Endothelial cell of umbilical vein (primary cell): Measurements from ENCODE around the gene SEMA4C. TPM values are rescaled to one million over a fixed set of nuclear protein-coding genes. Genes with fewer than 3 reads are reported as not detected.

Source experiments
- BruUV-seq: library from RNA; stranded (reverse); fragments of 400-500 nt; replicated peaks from 2 replicates; lab custom pipeline; 2021; lab: Mats Ljungman, UMichigan
- CTCF ChIA-PET: fragments of 300-600, 350-600 bp; sonication (Branson Sonifier 250); formaldehyde crosslinking; loops from one replicate; lab custom pipeline; 2021; ENCODE audit warnings: antibody characterized with exemption, inconsistent platforms; lab: Charles Lee
- POLR2A ChIA-PET: fragments of 300-600, 350-600 bp; sonication (Branson Sonifier 250); formaldehyde crosslinking; loops from one replicate; lab custom pipeline; 2021; ENCODE audit warnings: antibody characterized with exemption, inconsistent platforms; lab: Charles Lee
- DNase-seq: peaks from one replicate; pipeline ENCODE4 v3.0.0-alpha.2; 2011; ENCODE audit warnings: low read depth, low spot score
- FAIRE-seq: peaks from 2 replicates; lab custom pipeline; 2011; peaks lifted over from hg19 to GRCh38; lab: Jason Lieb, UNC
- H2AFZ ChIP-seq: 2 replicates; pipeline ENCODE4 v1.6.0; 2012; ENCODE audit warnings: low read depth, low read length, control low read depth, inconsistent platforms
- H3K27ac ChIP-seq: 2 replicates; pipeline ENCODE4 v1.5.1; 2011; ENCODE audit warnings: low read depth, mild to moderate bottlenecking, control low read depth, low read length, moderate library complexity; ENCODE audit not compliant: insufficient read depth
- H3K27me3 ChIP-seq, 2 experiments: 2 replicates each; pipeline versions ENCODE4 v1.6.0 to v1.6.1; 2011; ENCODE audit warnings: low read length in 2 of 2, mixed read lengths in 1 of 2; ENCODE audit not compliant: control insufficient read depth in 2 of 2, insufficient read depth in 2 of 2
- H3K36me3 ChIP-seq, 2 experiments: 2 replicates in 1 of 2; 3 replicates in 1 of 2; pipeline ENCODE4 v1.5.1; 2011; ENCODE audit warnings: low read length in 2 of 2, mild to moderate bottlenecking in 1 of 2, moderate library complexity in 1 of 2; ENCODE audit not compliant: control insufficient read depth in 2 of 2, insufficient read depth in 2 of 2; ENCODE audit errors: extremely low read depth in 1 of 2
- H3K4me1 ChIP-seq: 3 replicates; pipeline ENCODE4 v1.5.1; 2011; ENCODE audit warnings: mild to moderate bottlenecking, low read length; ENCODE audit not compliant: control insufficient read depth, insufficient read depth; ENCODE audit errors: extremely low read depth
- H3K4me2 ChIP-seq: 2 replicates; pipeline ENCODE4 v1.6.1; 2011; ENCODE audit warnings: low read length, control low read depth, mixed read lengths; ENCODE audit not compliant: insufficient read depth
- H3K4me3 ChIP-seq, 3 experiments: fragments of 200-600 bp in 1 of 3; sonication (generic), shearing (Covaris generic) in 1 of 3; replicated peaks in 1 of 3; 2 replicates each; pipeline ENCODE4 v1.5.1; 2011 to 2016; ENCODE audit warnings: control low read depth in 3 of 3, low read length in 3 of 3, mild to moderate bottlenecking in 2 of 3, inconsistent platforms in 1 of 3, low read depth in 1 of 3, moderate library complexity in 1 of 3; ENCODE audit not compliant: insufficient read depth in 1 of 3
- H3K79me2 ChIP-seq: 2 replicates; pipeline ENCODE4 v1.6.0; 2012; ENCODE audit warnings: low read length, inconsistent platforms; ENCODE audit not compliant: control insufficient read depth, insufficient read depth
- H3K9ac ChIP-seq: replicated peaks from 2 replicates; pipeline ENCODE3; 2011; ENCODE audit warnings: low read length, control low read depth; ENCODE audit not compliant: insufficient read depth; ENCODE audit errors: extremely low read depth
- H3K9me1 ChIP-seq: replicated peaks from 3 replicates; pipeline ENCODE4 v1.6.0; 2011; ENCODE audit warnings: mild to moderate bottlenecking, low read length; ENCODE audit not compliant: control insufficient read depth, insufficient read depth; ENCODE audit errors: extremely low read depth
- H3K9me3 ChIP-seq: replicated peaks from 2 replicates; pipeline ENCODE4 v1.5.1; 2012; ENCODE audit warnings: low read length, inconsistent platforms; ENCODE audit not compliant: control insufficient read depth, insufficient read depth
- H4K20me1 ChIP-seq: replicated peaks from 2 replicates; pipeline ENCODE3; 2011; ENCODE audit warnings: mild to moderate bottlenecking, low read length; ENCODE audit not compliant: control insufficient read depth, insufficient read depth; ENCODE audit errors: extremely low read depth
- CTCF ChIP-seq, 2 donors: IDR thresholded peaks; 1 replicate in 1 of 2; 2 replicates in 1 of 2; pipeline ENCODE4 v1.5.1; 2011; ENCODE audit warnings: low read length in 2 of 2, mild to moderate bottlenecking in 2 of 2, moderate library complexity in 2 of 2, control low read depth in 1 of 2, inconsistent platforms in 1 of 2, low read depth in 1 of 2; ENCODE audit not compliant: insufficient read depth in 1 of 2; ENCODE audit errors: extremely low read depth in 1 of 2
- EZH2 ChIP-seq: IDR thresholded peaks from 2 replicates; pipeline ENCODE4 v1.6.1; 2012; ENCODE audit warnings: borderline replicate concordance, low read depth, mild to moderate bottlenecking, moderate library complexity, low read length, inconsistent platforms; ENCODE audit not compliant: severe bottlenecking
- FOS ChIP-seq: IDR thresholded peaks from 2 replicates; pipeline ENCODE4 v1.6.1; 2011; ENCODE audit warnings: mild to moderate bottlenecking, low read length, moderate library complexity, borderline replicate concordance; ENCODE audit not compliant: insufficient read depth
- GATA2 ChIP-seq: IDR thresholded peaks from 2 replicates; pipeline ENCODE4 v1.7.0; 2011; ENCODE audit warnings: low read depth, mild to moderate bottlenecking, moderate library complexity, mixed read lengths, low read length; ENCODE audit not compliant: insufficient read length, insufficient read depth
- JUN ChIP-seq: IDR thresholded peaks from 2 replicates; pipeline ENCODE4 v1.6.1; 2011; ENCODE audit warnings: borderline replicate concordance, low read depth; ENCODE audit not compliant: insufficient read length, insufficient read depth
- MYC ChIP-seq: IDR thresholded peaks from one replicate; pipeline ENCODE4 v1.6.1; 2011; ENCODE audit warnings: mild to moderate bottlenecking, low read depth, low read length
- POLR2A ChIP-seq: IDR thresholded peaks from 2 replicates; pipeline ENCODE4 v1.6.1; 2012; ENCODE audit warnings: low read depth, mild to moderate bottlenecking, control low read depth, low read length
- POLR2AphosphoS5 ChIP-seq: IDR thresholded peaks from 2 replicates; pipeline ENCODE4 v1.6.1; 2012; ENCODE audit warnings: low read depth, mild to moderate bottlenecking, control low read depth, low read length, moderate library complexity; ENCODE audit not compliant: insufficient read depth
- dilution Hi-C: fragments of 300-500 bp; cut with MboI; formaldehyde crosslinking; loops from one replicate; pipeline ENCODE4 v1.15.0; 2019; ENCODE audit warnings: low sequenced_read_pairs; ENCODE audit not compliant: extremely low pct_ligation_motif_present
- intact Hi-C: fragments of 100-400 bp; cut with micrococcal nuclease; formaldehyde crosslinking; loops from one replicate; pipeline ENCODE4 v1.10.0; 2022
- polyA plus RNA-seq, 4 experiments: library from polyadenylated mRNA; depleted of rRNA in 3 of 4; stranded (reverse) in 3 of 4; unstranded in 1 of 4; fragments of >200 nt; gene quantifications; 2 replicates each; pipeline versions ENCODE4 v1.2.1 to v1.2.3, GENCODE V29; 2011 to 2012; ENCODE audit warnings: missing spikeins in 1 of 4
- total RNA-seq: library from RNA; stranded (reverse); gene quantifications from 2 replicates; pipeline ENCODE4 v1.2.3, GENCODE V29; 2021
- TF ChIP-seq, protein P1 (sequence below): IDR thresholded peaks from 2 replicates; pipeline ENCODE4 v1.6.1; 2011; ENCODE audit not compliant: insufficient read depth, insufficient read length

Gene SEMA4C
- total and polyA plus RNA-seq, 2 donors (not counting 3 experiments of a cell fraction or from before 2014, with no cell fraction given), result 16.4 to 17.3 TPM

DNA sequence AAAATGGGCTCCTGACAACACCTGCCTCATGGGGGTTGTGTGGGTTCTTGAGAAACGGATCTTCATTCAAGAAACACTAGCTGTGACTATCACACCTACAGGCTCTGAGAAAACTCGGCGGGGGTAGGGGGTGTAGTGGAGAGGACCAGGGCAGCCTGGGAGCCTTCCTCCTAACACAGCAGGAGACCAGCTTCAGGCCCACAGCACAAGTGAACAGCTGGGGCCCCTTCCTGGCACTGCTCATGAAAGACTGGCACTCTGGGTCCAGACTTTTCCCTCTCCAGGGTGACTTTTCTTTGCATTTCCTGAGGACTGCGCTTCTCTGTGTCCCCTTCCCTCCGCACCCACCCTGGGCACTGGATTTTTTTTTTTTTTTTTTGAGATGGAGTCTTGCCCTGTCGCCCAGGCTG is 7.2 kb upstream of the SEMA4C start:
- intact Hi-C loops (no loop called here), dilution Hi-C loops (no loop called here)
- no peak overlapping the region for H2AFZ ChIP-seq
- no peaks in the 10 kb centered on the region for H4K20me1 ChIP-seq
- H3K36me3 ChIP-seq, result no peaks in the 10 kb centered on the region
- TF ChIP-seq FOS (no peak), POLR2AphosphoS5 (no peak), JUN (no peak), CTCF (IDR thresholded peaks at IDR 0.05; ENCODE audit: extremely low read depth in 1 of 2, insufficient read depth in 1 of 2, low read depth in 1 of 2, low read length in 2 of 2) (no peak), GATA2 (no peak), MYC (no peak), POLR2A (no peak), EZH2 (no peak)
- TF ChIP-seq, protein P1, sequence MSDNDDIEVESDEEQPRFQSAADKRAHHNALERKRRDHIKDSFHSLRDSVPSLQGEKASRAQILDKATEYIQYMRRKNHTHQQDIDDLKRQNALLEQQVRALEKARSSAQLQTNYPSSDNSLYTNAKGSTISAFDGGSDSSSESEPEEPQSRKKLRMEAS, result no peak
- peaks cover 4% of the 10 kb centered on the region for H3K4me1 ChIP-seq
- ChIA-PET CTCF (no interaction called here), POLR2A (no interaction called here)
- no TSS peak for BruUV-seq
- FAIRE-seq (no peak), DNase-seq (no peak)
- no peaks in the 10 kb centered on the region for H3K9me1 ChIP-seq
- no peaks in the 10 kb centered on the region for H3K79me2 ChIP-seq
- H3K27me3 ChIP-seq, result peaks cover 0 to 2% of the 10 kb centered on the region in 2 experiments
- H3K4me2 ChIP-seq, result no peak overlapping the region
- H3K27ac ChIP-seq, result no peak overlapping the region
- no peak overlapping the region for H3K4me3 ChIP-seq
- no peak overlapping the region for H3K9ac ChIP-seq
- no peaks in the 10 kb centered on the region for H3K9me3 ChIP-seq
